DMS53 treated with DMSO at 0.1 percent for 48 hours (cell line): ENCODE measurements around the gene KAZN.

Source experiments
- DNase-seq: peaks from one replicate; lab custom pipeline; 2025; ENCODE audit not compliant: unreplicated experiment; lab: John Stamatoyannopoulos, UW

The KAZN gene

GRCh38 chr1:14761291-14762153, 163.0 kb downstream of the KAZN start:
- no peak for DNase-seq

DNA sequence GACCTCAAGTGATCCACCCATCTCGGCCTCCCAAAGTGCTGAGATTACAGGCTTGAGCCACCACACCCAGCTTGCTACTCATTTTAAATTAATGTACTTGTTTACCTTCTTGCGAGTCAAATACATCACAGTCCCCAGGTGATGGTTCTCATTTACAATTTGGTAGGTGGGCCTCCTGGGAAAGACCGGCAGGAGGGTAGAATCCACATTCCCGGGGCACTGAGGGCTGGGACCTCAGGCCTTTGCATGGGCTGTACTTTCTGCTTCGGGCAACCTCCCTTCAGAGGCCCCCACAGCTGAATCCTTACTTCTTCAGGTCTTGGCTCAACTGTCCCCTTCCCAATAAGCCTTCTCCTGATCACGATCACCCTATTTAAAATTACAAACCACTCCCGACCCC, 165.5 kb downstream of the KAZN start:
- DNase-seq: no peak

DNA sequence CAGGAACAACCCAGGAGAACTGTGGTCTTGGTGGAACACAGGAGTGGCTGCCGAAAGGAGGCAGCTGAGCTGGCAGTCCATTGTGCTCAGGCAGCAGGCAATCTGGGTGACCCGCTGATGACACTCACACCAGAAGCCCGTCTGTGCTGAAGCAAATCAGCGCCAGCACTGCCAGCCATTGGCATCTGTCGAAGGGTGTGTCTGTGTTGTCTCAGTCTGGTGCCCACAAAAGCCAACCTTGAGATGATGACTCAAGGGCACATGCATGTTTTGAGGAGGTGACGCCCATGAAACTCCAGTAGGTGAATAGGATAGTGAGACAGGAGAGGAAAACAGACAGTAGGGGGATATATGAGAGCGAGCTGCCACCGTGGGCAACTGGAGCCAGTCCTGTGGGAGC, 167.3 kb downstream of the KAZN start:
- no peak for DNase-seq

- no peak for DNase-seq
Measured at GRCh38 chr1:14767075-14767474, 168.6 kb downstream of the KAZN start.

GRCh38 chr1:14768582-14769304, 170.3 kb downstream of the KAZN start:
- no peak for DNase-seq

DNA sequence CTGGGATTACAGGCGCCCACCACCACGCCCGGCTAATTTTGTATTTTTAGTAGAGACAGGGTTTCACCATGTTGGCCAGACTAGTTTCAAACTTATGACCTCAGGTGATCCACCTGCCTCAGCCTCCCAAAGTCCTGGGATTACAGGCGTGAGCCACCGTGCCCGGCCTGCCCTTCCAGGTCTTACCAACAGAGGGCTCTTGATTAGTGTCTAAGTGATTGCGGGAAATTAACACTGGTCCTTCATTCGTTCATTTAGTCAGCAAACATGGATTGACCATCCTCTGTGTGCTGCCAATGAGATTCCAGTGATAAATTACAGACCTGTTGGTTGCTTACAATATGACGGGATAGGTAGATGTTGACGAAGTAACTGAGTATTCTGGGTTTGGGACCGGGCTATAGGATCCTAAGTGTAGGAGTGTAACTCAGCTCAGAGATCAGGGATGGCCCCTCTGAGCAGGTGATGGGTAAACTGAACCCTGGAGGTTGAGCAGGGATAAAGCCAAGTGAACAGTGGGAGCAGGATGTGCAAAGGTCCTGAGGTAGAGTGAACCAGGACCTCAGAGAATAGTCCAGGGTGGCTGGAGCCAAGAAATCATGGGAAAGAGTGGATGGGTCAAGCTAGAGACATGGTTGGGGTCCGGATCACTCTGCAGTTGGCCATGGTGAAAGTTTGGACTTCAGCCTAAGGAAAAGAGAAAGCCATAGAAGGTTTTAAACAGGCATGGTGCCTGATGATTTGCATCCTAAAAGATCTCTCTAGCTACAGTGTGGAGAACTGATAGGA, 171.2 kb downstream of the KAZN start:
- no peak for DNase-seq

DNA sequence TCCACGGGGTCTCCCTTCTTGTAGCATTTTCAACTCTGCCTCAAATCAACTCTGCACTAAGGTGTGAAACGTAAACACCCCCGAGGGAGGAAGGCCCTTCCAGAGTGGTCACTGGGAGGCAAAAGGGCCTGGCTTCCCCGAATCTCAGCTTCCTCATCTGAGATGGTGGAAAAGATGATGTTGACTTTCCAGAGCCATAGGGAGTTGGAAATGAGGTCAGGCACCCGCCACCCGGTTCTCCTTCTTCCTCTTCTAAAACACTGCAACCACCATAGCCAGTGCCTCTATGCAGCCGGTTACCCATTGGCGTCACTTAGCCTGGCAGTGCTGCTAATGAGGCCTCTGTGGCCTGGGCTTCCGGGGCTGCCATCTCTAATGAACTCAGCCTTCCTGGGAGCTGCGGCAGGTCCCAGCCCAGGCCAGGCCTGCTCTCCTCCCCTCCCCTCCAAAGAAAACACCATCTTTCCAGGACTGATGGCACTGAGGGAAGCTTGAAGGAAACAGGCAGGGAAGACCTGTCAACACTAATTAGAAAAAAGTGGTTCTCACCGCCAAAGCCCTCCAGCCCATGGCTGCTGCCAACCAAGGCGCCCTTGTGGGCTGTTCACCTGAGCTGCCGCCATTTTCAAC, 175.0 kb downstream of the KAZN start:
- no peak for DNase-seq

DNA sequence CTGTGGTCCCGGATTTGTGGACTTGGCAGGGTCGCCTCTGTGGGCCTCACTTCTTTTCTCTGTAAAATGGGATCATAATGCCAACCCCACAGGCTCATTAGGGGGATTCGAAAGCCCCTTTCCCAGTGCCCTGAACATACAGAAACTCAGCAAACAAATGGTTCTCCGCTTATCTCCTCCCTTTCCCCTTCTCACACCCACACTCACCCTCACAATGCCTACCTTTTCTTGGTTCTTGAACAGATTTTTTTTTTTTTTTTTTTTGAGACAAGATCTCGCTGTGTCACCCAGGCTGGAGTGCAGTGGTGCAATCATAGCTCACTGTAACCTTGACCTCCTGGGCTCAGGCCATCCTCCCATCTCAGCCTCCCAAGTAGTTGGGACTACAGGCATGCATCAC, 175.7 kb downstream of the KAZN start:
- DNase-seq: no peak

- DNase-seq: no peak
Measured at GRCh38 chr1:14774988-14775387, 176.5 kb downstream of the KAZN start.

- DNase-seq: no peak
Measured at GRCh38 chr1:14775434-14775833, 176.9 kb downstream of the KAZN start.

DNA sequence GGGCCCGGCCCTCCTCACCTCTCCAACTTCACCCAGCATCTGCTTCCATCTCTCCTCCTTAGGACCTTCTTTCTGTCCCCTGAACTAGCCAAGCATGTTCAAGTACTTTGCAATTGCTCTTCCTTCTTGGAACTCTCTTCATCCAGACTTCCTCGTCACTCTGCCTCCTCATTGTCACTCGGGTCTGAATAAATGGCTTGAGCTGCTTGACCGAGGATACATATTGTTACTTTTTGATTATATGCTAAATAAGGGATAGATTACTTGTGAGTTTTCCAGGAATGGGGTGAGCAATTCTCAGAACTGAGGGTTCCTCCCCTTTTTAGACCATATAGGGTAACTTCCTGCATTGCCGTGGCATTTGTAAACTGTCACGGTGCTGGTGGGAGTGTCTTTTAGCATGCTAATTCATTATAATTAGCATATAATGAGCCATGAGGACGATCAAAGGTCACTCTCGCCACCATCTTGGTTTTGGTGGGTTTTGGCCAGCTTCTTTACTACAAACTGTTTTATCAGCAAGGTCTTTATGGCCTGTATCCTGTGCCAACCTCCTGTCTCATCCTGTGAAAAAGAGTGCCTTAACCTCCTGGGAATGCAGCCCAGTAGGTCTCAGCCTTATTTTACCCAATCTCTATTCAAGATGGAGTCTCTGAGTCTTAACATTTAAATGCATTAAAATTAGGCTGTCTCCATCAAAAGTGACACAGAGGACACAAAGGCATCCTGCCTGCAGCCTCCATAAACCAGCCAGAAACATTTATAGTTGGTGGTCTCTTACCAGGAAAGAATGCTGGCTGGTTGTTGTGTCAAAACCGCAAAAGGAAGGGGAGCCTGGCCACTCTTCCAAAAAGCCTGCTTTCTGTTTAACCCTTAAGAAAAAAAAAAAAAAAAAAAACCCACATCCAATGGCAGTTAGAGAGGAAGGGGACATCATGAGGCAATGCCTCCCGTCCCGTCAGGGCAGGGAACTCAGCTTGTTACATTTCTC, 179.3 kb downstream of the KAZN start:
- no peak for DNase-seq

- no peak for DNase-seq
Measured at GRCh38 chr1:14778541-14778897, 180.0 kb downstream of the KAZN start.

DNA sequence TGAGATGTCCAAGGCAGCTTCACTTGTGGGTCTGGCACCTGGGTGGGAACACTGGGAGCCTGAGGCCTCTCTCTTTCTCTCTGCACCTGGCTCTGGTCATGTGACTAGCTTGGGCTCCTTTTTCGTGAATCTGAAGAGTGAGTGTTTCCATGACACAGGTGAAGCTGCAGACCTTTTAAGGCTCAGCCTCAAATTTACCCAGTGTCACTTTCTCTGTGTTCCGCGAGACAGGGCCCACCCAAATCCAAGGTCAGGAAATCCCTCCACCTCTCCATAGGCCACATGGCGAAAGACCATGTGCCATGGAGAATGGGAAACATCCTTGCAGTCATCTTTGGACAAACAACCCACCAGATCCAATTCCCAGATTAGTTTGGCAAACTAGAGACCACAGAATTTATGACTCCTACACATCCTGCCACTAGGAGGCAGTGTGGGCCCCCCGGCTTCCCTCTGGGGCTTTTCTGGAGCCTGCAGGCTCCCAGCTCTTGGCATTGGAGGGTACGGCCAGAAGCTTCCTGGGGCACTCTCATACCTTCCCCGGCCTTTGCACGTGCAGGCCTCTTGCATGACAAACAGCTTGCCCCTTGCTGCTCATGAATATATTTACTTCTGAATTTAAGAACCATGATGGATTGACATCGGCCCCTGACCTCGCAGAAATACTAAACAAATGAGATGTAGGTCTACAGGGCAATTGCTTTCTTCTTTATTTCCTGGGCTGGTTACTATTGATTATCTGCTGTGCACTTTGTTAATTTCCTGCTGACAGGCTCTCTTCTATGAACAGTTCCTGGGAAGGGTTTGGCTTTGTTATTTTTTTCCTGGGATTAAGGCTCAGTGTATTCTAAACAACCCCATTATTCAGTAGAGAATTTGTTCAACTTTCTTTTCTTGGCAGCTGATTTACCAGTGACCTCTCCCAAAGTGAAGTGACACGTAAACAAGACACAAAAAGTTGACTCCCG, 180.7 kb downstream of the KAZN start:
- DNase-seq: no peak

GRCh38 chr1:14780271-14780670, 181.8 kb downstream of the KAZN start:
- DNase-seq: no peak

GRCh38 chr1:14781811-14782210, 183.3 kb downstream of the KAZN start:
- no peak for DNase-seq

GRCh38 chr1:14782741-14783591, 184.5 kb downstream of the KAZN start:
- no peak for DNase-seq

DNA sequence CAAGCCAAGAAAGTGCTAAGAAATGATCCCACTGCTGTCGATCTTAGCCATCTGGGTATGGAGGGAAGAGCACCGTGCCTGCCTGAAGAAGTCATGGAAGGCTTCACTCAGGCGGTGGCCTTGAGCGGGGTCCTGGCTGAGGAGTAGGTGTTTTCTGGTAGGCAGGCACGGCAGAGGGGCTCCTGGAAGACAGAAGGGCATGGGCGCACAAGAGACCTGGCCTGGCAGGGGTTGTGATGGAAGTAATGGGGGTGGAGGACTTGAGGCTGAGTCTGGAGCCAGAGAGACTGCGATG, 185.1 kb downstream of the KAZN start:
- DNase-seq: no peak
